CD4-positive, CD25-positive, alpha-beta regulatory T cell (primary cell): ENCODE measurements around the gene TTC33. TPM values are rescaled to one million over a fixed set of nuclear protein-coding genes. Genes with fewer than 3 reads are reported as not detected.

Source experiments
- ATAC-seq, 2 donors: fragments of 150-1000 bp; cut with Tn5 transposase; one replicate each; pipeline ENCODE4 v1.10.0; 2021; ENCODE audit warnings: low read depth in 2 of 2, moderate number of reproducible peaks in 2 of 2, moderate library complexity in 1 of 2
- DNase-seq, 3 donors: peaks; one replicate each; pipeline versions ENCODE4 v3.0.0 to v3.0.0-alpha.2; 2012 to 2022; ENCODE audit warnings: mixed read lengths in 1 of 3
- H3K27ac ChIP-seq: one replicate; pipeline ENCODE4 v1.7.0; 2013; ENCODE audit warnings: mild to moderate bottlenecking, low read length; ENCODE audit not compliant: insufficient read depth, poor library complexity, severe bottlenecking
- H3K27me3 ChIP-seq: one replicate; pipeline ENCODE4 v1.7.0; 2013; ENCODE audit warnings: low read length; ENCODE audit not compliant: control insufficient read depth, insufficient read depth
- H3K36me3 ChIP-seq: one replicate; pipeline ENCODE4 v1.7.0; 2013; ENCODE audit warnings: mild to moderate bottlenecking, low read length, moderate library complexity; ENCODE audit not compliant: control insufficient read depth, insufficient read depth
- H3K4me1 ChIP-seq: 2 replicates; pipeline ENCODE4 v1.7.0; 2013; ENCODE audit warnings: mild to moderate bottlenecking, low read length; ENCODE audit not compliant: insufficient read depth, control insufficient read depth, poor library complexity, severe bottlenecking
- H3K4me3 ChIP-seq: one replicate; pipeline ENCODE4 v1.7.0; 2013; ENCODE audit warnings: low read depth, mild to moderate bottlenecking, low read length, moderate library complexity
- H3K9me3 ChIP-seq, 2 experiments: 1 replicate in 1 of 2; 2 replicates in 1 of 2; pipeline ENCODE4 v1.7.0; 2013; ENCODE audit warnings: low read length in 2 of 2, mild to moderate bottlenecking in 1 of 2, moderate library complexity in 1 of 2; ENCODE audit not compliant: control insufficient read depth in 2 of 2
- H3K27ac Mint-ChIP-seq, 3 donors: one replicate each; pipeline ENCODE4 v1.8.0; 2020 to 2022; ENCODE audit warnings: mild to moderate bottlenecking in 3 of 3, mixed read lengths in 3 of 3, moderate library complexity in 2 of 3
- H3K27me3 Mint-ChIP-seq: one replicate; pipeline ENCODE4 v1.8.0; 2022; ENCODE audit warnings: mild to moderate bottlenecking, mixed read lengths
- H3K36me3 Mint-ChIP-seq: one replicate; pipeline ENCODE4 v1.8.0; 2020; ENCODE audit warnings: mixed read lengths
- H3K4me1 Mint-ChIP-seq, 4 donors: one replicate each; pipeline ENCODE4 v1.8.0; 2020 to 2022; ENCODE audit warnings: mixed read lengths in 4 of 4, mild to moderate bottlenecking in 1 of 4
- H3K4me3 Mint-ChIP-seq, 4 donors: one replicate each; pipeline ENCODE4 v1.8.0; 2020 to 2022; ENCODE audit warnings: mild to moderate bottlenecking in 4 of 4, mixed read lengths in 4 of 4, moderate library complexity in 3 of 4
- H3K9me3 Mint-ChIP-seq, 7 donors: one replicate each; pipeline ENCODE4 v1.8.0; 2020 to 2022; ENCODE audit warnings: mixed read lengths in 7 of 7, mild to moderate bottlenecking in 3 of 7, moderate library complexity in 2 of 7
- polyA plus RNA-seq, 4 donors: library from polyadenylated mRNA; unstranded; fragments of 300-500 nt; fragmentation: Illumina TruSeq; gene quantifications; one replicate each; pipeline ENCODE4 v1.2.3, GENCODE V29; 2021
- total RNA-seq: library from RNA; stranded (reverse); gene quantifications from one replicate; pipeline ENCODE4 v1.2.3, GENCODE V29; 2022

The TTC33 gene
- total and polyA plus RNA-seq, 5 donors from 2014 or later, result 12.0 to 19.6 (median 16.7) TPM

- no peak overlapping the region for H3K4me3 ChIP-seq
- no peaks in the 10 kb centered on the region for H3K36me3 ChIP-seq
- Mint-ChIP-seq H3K27ac (peak overlapping the region; percentile 3 to 86 (median 67)), H3K4me1 (peaks cover 0 to 15% (median 2%) of the 10 kb centered on the region in 4 donors), H3K4me3 (peak overlapping the region in 2 of 4 donors; percentile 1 to 42), H3K27me3 (no peaks in the 10 kb centered on the region), H3K9me3 (peaks cover 0 to 4% (median 0%) of the 10 kb centered on the region in 7 donors), H3K36me3 (no peaks in the 10 kb centered on the region)
- no peaks in the 10 kb centered on the region for H3K9me3 ChIP-seq
- DNase-seq (peak in 1 of 3 donors; percentile 46), ATAC-seq (no peak)
- no peaks in the 10 kb centered on the region for H3K4me1 ChIP-seq
- no peaks in the 10 kb centered on the region for H3K27me3 ChIP-seq
- H3K27ac ChIP-seq, result no peak overlapping the region
Measured at GRCh38 chr5:40514976-40515375, 240.8 kb downstream of the TTC33 start.

DNA sequence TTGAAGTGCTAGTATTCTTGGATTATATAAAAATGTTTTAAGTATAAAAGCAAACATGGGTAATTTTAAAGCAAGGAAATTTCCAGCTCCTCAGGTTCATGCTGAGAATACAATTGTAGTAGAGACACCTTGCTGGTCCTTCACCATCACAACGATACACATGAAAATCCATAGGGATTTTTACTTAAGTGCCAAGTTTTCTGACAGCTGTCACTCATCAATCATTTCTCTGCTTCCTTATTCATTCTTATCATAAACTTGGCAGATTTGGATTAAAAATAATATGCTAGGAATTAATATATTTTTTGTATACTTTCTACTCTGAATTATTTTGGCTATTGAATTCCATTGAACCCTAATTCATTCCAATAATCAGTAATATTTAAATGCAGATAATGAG, 244.0 kb downstream of the TTC33 start:
- Histone ChIP-seq H3K27ac (no peak overlapping the region), H3K4me3 (no peak overlapping the region), H3K9me3 (no peaks in the 10 kb centered on the region), H3K27me3 (no peaks in the 10 kb centered on the region), H3K36me3 (no peaks in the 10 kb centered on the region), H3K4me1 (no peaks in the 10 kb centered on the region)
- Mint-ChIP-seq H3K4me3 (no peak overlapping the region), H3K27ac (no peak overlapping the region), H3K36me3 (no peaks in the 10 kb centered on the region), H3K4me1 (peaks cover 0 to 15% (median 4%) of the 10 kb centered on the region in 4 donors), H3K9me3 (peaks cover 0 to 1% (median 0%) of the 10 kb centered on the region in 7 donors), H3K27me3 (no peaks in the 10 kb centered on the region)
- DNase-seq, result no peak
- no peak for ATAC-seq

DNA sequence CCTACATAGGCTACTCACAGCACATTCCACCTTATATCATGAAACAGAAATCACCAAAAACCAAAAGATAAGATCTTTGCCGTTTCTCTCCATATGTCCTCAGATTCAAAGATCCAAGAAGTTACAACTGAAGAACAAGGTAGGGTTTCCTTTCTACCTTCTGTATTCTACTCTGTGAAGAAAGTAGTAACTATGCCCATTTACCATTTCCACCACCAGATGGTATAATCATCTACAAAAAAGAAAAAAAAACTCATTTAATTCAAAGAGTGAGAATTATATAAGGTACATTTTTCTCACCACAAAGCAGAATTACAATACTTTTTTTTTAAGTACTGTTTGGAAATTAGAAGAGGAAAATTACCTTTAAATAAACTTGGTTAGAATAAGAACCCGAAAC, 248.7 kb downstream of the TTC33 start:
- Mint-ChIP-seq H3K4me3 (no peak overlapping the region), H3K36me3 (no peaks in the 10 kb centered on the region), H3K9me3 (no peaks in the 10 kb centered on the region), H3K27me3 (no peaks in the 10 kb centered on the region), H3K4me1 (peaks cover 0 to 5% (median 0%) of the 10 kb centered on the region in 4 donors), H3K27ac (no peak overlapping the region)
- H3K36me3 ChIP-seq, result no peaks in the 10 kb centered on the region
- ATAC-seq (no peak), DNase-seq (peak in 2 of 3 donors; percentile 16 to 26)
- no peaks in the 10 kb centered on the region for H3K4me1 ChIP-seq
- H3K27me3 ChIP-seq, result no peaks in the 10 kb centered on the region
- no peak overlapping the region for H3K27ac ChIP-seq
- H3K9me3 ChIP-seq, result no peaks in the 10 kb centered on the region
- no peak overlapping the region for H3K4me3 ChIP-seq

DNA sequence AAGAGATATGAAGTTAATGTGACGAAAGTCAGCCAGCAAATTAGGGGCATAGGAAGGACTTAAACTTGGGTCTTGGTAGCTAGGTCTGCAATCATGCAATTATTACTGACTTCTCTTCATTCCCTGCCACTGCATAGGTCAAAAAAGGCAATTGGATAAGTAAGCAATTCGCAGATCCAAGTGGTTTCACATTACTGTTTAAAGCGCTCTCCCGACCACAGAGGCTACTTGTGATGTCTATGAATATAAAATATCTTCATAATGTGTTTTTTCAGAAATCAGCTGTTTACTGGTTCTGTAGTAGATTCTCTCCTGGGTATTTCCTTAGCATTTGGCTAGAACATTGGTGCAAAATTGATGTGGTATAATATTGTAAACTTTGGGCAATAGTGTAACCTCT, 250.7 kb downstream of the TTC33 start:
- Mint-ChIP-seq H3K27ac (no peak overlapping the region), H3K36me3 (no peaks in the 10 kb centered on the region), H3K4me1 (peaks cover 0 to 5% (median 0%) of the 10 kb centered on the region in 4 donors), H3K4me3 (no peak overlapping the region), H3K9me3 (no peaks in the 10 kb centered on the region), H3K27me3 (no peaks in the 10 kb centered on the region)
- no peak for DNase-seq
- Histone ChIP-seq H3K27me3 (no peaks in the 10 kb centered on the region), H3K4me3 (no peak overlapping the region), H3K4me1 (no peaks in the 10 kb centered on the region), H3K36me3 (no peaks in the 10 kb centered on the region), H3K27ac (no peak overlapping the region), H3K9me3 (no peaks in the 10 kb centered on the region)
- no peak for ATAC-seq

DNA sequence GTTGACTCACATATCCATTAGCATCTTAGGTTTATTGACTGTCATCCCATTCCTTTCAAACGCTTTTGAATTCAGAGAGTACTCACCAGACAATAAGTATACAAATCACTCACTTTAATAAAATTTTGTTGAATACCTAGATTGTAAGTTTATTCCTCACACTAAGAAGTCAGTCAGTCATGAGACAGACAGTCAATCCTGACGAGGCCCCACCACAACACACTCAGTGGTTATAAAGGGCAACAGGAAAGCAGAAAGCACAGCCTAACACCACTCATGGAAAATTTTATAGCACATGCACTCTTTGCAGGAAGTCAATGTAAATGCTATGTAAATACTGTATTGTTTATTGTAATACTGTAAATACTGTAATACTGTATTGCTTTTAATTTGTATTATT, 252.3 kb downstream of the TTC33 start:
- Histone ChIP-seq H3K9me3 (no peaks in the 10 kb centered on the region), H3K27ac (no peak overlapping the region), H3K27me3 (no peaks in the 10 kb centered on the region), H3K4me1 (no peaks in the 10 kb centered on the region), H3K36me3 (no peaks in the 10 kb centered on the region), H3K4me3 (no peak overlapping the region)
- Mint-ChIP-seq H3K27ac (no peak overlapping the region), H3K27me3 (no peaks in the 10 kb centered on the region), H3K4me1 (peaks cover 0 to 5% (median 0%) of the 10 kb centered on the region in 4 donors), H3K36me3 (no peaks in the 10 kb centered on the region), H3K4me3 (no peak overlapping the region), H3K9me3 (no peaks in the 10 kb centered on the region)
- no peak for DNase-seq
- ATAC-seq, result no peak

- no peak for DNase-seq
- no peak overlapping the region for H3K27ac Mint-ChIP-seq
- H3K9me3 Mint-ChIP-seq, result no peaks in the 10 kb centered on the region
- no peak overlapping the region for H3K4me3 ChIP-seq
- H3K27ac ChIP-seq, result no peak overlapping the region
- no peaks in the 10 kb centered on the region for H3K4me1 ChIP-seq
- H3K36me3 ChIP-seq, result no peaks in the 10 kb centered on the region
- no peak overlapping the region for H3K4me3 Mint-ChIP-seq
- H3K9me3 ChIP-seq, result no peaks in the 10 kb centered on the region
- ATAC-seq, result no peak
- no peaks in the 10 kb centered on the region for H3K27me3 Mint-ChIP-seq
- H3K36me3 Mint-ChIP-seq, result no peaks in the 10 kb centered on the region
- no peaks in the 10 kb centered on the region for H3K27me3 ChIP-seq
- H3K4me1 Mint-ChIP-seq, result peaks cover 0 to 5% (median 0%) of the 10 kb centered on the region in 4 donors
Measured at GRCh38 chr5:40502736-40503135, 253.0 kb downstream of the TTC33 start.

GRCh38 chr5:40501711-40502444, 253.9 kb downstream of the TTC33 start:
- ATAC-seq (no peak), DNase-seq (no peak)
- Mint-ChIP-seq H3K9me3 (no peaks in the 10 kb centered on the region), H3K27ac (no peak overlapping the region), H3K4me3 (no peak overlapping the region), H3K4me1 (peaks cover 0 to 1% (median 0%) of the 10 kb centered on the region in 4 donors), H3K27me3 (no peaks in the 10 kb centered on the region), H3K36me3 (no peaks in the 10 kb centered on the region)
- H3K4me3 ChIP-seq, result no peak overlapping the region
- H3K27me3 ChIP-seq, result no peaks in the 10 kb centered on the region
- no peaks in the 10 kb centered on the region for H3K4me1 ChIP-seq
- no peaks in the 10 kb centered on the region for H3K36me3 ChIP-seq
- no peak overlapping the region for H3K27ac ChIP-seq
- H3K9me3 ChIP-seq, result no peaks in the 10 kb centered on the region
